K562 (cell line): ENCODE data around the gene WDR90. TPM values are rescaled to one million over a fixed set of nuclear protein-coding genes. Genes with fewer than 3 reads are reported as not detected.

Source experiments
- CAMTA2 ChIP-seq: fragments of 250-450 bp; sonication (Bioruptor Pico); conservative IDR thresholded peaks from 2 replicates; pipeline ENCODE4 v1.5.1; 2022
- HNRNPH1 ChIP-seq: fragments of 200-400 bp; formaldehyde crosslinking; optimal IDR thresholded peaks from 2 replicates; pipeline ENCODE3; 2017; ENCODE audit warnings: low read depth, mild to moderate bottlenecking, low read length, moderate library complexity
- HSF4 ChIP-seq: fragments of 250-450 bp; sonication (Bioruptor Pico); IDR thresholded peaks from 2 replicates; pipeline ENCODE4 v2.1.2; 2022; ENCODE audit warnings: mild to moderate bottlenecking, moderate library complexity, borderline replicate concordance
- KHSRP ChIP-seq: fragments of 450-650 bp; IDR thresholded peaks from 2 replicates; pipeline ENCODE4 v1.6.1; 2017
- LARP7 ChIP-seq: fragments of 450-650 bp; IDR thresholded peaks from 2 replicates; pipeline ENCODE4 v1.6.1; 2016
- MAZ ChIP-seq, 2 experiments: fragments of 450-650 bp in 1 of 2; sonication (generic) in 1 of 2; formaldehyde crosslinking; IDR thresholded peaks in 1 of 2; conservative IDR thresholded peaks in 1 of 2; 2 replicates each; pipeline versions ENCODE4 v1.4.0 to v1.5.0; 2020; ENCODE audit warnings: mild to moderate bottlenecking in 1 of 2, missing genetic modification reagents in 1 of 2
- MTA3 ChIP-seq: fragments of 450-650 bp; formaldehyde crosslinking; IDR thresholded peaks from 2 replicates; pipeline ENCODE4 v1.6.1; 2017; ENCODE audit warnings: mild to moderate bottlenecking, borderline replicate concordance
- NR1H2 ChIP-seq: sonication (generic); formaldehyde crosslinking; IDR thresholded peaks from 2 replicates; pipeline ENCODE4 v1.4.0; 2020; ENCODE audit warnings: mild to moderate bottlenecking, missing genetic modification reagents
- PTBP1 ChIP-seq: fragments of 200-400 bp; formaldehyde crosslinking; IDR thresholded peaks from 2 replicates; pipeline ENCODE4 v1.6.1; 2017; ENCODE audit warnings: low read depth, low read length
- RBBP5 ChIP-seq: fragments of 200-600 bp; sonication (generic); IDR thresholded peaks from 2 replicates; pipeline ENCODE4 v1.6.1; 2012; ENCODE audit warnings: borderline replicate concordance, mild to moderate bottlenecking, low read length, control low read depth, inconsistent platforms; ENCODE audit not compliant: insufficient read depth, poor library complexity, severe bottlenecking
- SAFB ChIP-seq: fragments of 200-400 bp; formaldehyde crosslinking; IDR thresholded peaks from 2 replicates; pipeline ENCODE4 v1.6.1; 2017; ENCODE audit warnings: low read depth, low read length, borderline replicate concordance
- ZC3H11A ChIP-seq: IDR thresholded peaks from 2 replicates; pipeline ENCODE4 v1.6.1; 2012; ENCODE audit warnings: low read depth, low read length, improper control_type of control experiment
- ZNF445 ChIP-seq: fragments of 250-450 bp; sonication (Bioruptor Pico); IDR thresholded peaks from 2 replicates; pipeline ENCODE4 v1.4.0; 2020; ENCODE audit warnings: low read depth, mild to moderate bottlenecking, moderate library complexity
- ZNF830 ChIP-seq: fragments of 250-450 bp; sonication (Bioruptor Pico); IDR thresholded peaks from 2 replicates; pipeline ENCODE4 v1.5.0; 2021; ENCODE audit warnings: mild to moderate bottlenecking
- polyA plus RNA-seq, 8 experiments: library from polyadenylated mRNA; depleted of rRNA in 4 of 8; stranded (reverse) in 5 of 8; unstranded in 3 of 8; fragments of >200 nt; fragmentation: Nextera tagmentation in 2 of 8; fragmentation: Illumina TruSeq in 1 of 8; extraction: Ambion mirVana in 2 of 8; extraction: Trizol in 1 of 8; gene quantifications; 2 replicates each; pipeline versions ENCODE4 v1.2.1 to v1.2.3, GENCODE V29; 2011 to 2014; ENCODE audit warnings: inconsistent platforms in 1 of 8, missing spikeins in 1 of 8
- total RNA-seq, 7 experiments: library from RNA; depleted of rRNA in 6 of 7; stranded (reverse); fragments of >200 nt in 6 of 7; fragmentation: Illumina TruSeq in 2 of 7; extraction: Trizol in 2 of 7; gene quantifications; 2 replicates each; pipeline versions ENCODE4 v1.2.1 to v1.2.3, GENCODE V29; 2011 to 2021; ENCODE audit warnings: low replicate concordance in 1 of 7
- TF ChIP-seq, protein P1 (sequence below), 3 experiments: IDR thresholded peaks in 2 of 3; conservative IDR thresholded peaks in 1 of 3; 2 replicates each; pipeline ENCODE4 v1.5.1; 2011 to 2012; ENCODE audit warnings: low read length in 3 of 3, mild to moderate bottlenecking in 3 of 3, control low read depth in 2 of 3, improper control_type of control experiment in 1 of 3, inconsistent platforms in 1 of 3, low read depth in 1 of 3, mixed read lengths in 1 of 3, moderate library complexity in 1 of 3; ENCODE audit not compliant: insufficient read depth in 2 of 3
- TF ChIP-seq, protein P2 (sequence below): fragments of 250-450 bp; sonication (Bioruptor Pico); IDR thresholded peaks from 2 replicates; pipeline ENCODE4 v1.8.0; 2021; ENCODE audit warnings: borderline replicate concordance, mild to moderate bottlenecking, moderate library complexity; ENCODE audit not compliant: poor library complexity, severe bottlenecking
- TF ChIP-seq, protein P3 (sequence below): fragments of 250-450 bp; sonication (Bioruptor Pico); IDR thresholded peaks from 2 replicates; pipeline ENCODE4 v1.9.0; 2021; ENCODE audit warnings: mild to moderate bottlenecking, inconsistent platforms
- TF ChIP-seq, protein P4 (sequence below): sonication (generic); formaldehyde crosslinking; IDR thresholded peaks from 2 replicates; pipeline ENCODE4 v1.8.0; 2023; ENCODE audit warnings: mild to moderate bottlenecking, missing genetic modification reagents

The WDR90 gene
- total and polyA plus RNA-seq, 9 of the 15 experiments (the other 6 are each of a cell fraction or from before 2014, with no cell fraction given): 0.44 to 12.6 (median 3.3) TPM

DNA sequence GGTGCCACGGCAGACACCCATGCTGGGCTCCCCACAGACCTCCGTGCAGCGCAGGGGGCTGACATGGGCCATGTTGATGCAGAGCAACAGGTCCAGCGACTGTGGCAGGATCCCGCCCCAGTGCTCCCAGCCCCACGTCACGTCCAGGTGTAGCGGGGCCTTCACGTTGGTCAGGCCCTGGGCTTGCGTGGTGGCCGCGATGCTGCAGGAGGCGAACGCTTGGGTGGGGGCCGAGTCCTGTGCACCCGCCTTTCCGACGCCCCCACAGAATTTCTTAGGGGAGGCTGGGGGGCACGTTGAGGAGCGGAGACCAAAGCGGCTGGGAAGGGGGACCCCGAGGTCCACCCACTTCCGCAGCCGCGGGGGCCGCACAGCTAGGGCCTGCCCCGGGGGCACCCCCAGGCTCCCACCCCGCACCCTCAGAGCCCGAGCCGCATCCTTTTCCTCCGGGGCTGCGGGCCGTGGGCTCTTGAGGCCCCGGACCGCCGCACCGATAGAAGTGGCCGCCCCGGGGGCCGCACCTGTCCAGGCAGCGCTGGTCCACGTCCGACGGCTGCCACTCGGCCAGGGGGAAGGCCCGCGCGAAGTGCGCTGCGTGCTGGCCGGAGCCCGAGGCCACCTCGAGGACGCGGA, 13.5 kb upstream of the WDR90 start (continued):
- TF ChIP-seq MAZ (CRISPR knock-in tag; conservative IDR thresholded peaks at IDR 0.05 in 1 of 2, IDR thresholded peaks at IDR 0.05 in 1 of 2) (0 out of 4 replicates have a peak, but pooled peaks of 1 of the 2 experiments have one; percentile 54), SAFB (peak; percentile 13; the same call in 1 of the 2 replicates), ZNF445 (CRISPR knock-in tag) (no peak), LARP7 (no peak), KHSRP (no peak), HNRNPH1 (no peak), NR1H2 (CRISPR knock-in tag) (no peak; the same call in 1 of the 2 replicates), PTBP1 (no peak), ZC3H11A (no peak), ZNF830 (no peak), HSF4 (no peak), CAMTA2 (CRISPR knock-in tag) (no peak), MTA3 (no peak), RBBP5 (peak; percentile 59)
- TF ChIP-seq, protein P1, sequence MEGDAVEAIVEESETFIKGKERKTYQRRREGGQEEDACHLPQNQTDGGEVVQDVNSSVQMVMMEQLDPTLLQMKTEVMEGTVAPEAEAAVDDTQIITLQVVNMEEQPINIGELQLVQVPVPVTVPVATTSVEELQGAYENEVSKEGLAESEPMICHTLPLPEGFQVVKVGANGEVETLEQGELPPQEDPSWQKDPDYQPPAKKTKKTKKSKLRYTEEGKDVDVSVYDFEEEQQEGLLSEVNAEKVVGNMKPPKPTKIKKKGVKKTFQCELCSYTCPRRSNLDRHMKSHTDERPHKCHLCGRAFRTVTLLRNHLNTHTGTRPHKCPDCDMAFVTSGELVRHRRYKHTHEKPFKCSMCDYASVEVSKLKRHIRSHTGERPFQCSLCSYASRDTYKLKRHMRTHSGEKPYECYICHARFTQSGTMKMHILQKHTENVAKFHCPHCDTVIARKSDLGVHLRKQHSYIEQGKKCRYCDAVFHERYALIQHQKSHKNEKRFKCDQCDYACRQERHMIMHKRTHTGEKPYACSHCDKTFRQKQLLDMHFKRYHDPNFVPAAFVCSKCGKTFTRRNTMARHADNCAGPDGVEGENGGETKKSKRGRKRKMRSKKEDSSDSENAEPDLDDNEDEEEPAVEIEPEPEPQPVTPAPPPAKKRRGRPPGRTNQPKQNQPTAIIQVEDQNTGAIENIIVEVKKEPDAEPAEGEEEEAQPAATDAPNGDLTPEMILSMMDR (IDR thresholded peaks at IDR 0.05 in 2 of 3, conservative IDR thresholded peaks at IDR 0.05 in 1 of 3; ENCODE audit: insufficient read depth in 2 of 3, low read depth in 1 of 3, low read length in 3 of 3): no peak
- TF ChIP-seq, protein P2, sequence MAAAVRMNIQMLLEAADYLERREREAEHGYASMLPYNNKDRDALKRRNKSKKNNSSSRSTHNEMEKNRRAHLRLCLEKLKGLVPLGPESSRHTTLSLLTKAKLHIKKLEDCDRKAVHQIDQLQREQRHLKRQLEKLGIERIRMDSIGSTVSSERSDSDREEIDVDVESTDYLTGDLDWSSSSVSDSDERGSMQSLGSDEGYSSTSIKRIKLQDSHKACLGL: no peak
- TF ChIP-seq, protein P3, sequence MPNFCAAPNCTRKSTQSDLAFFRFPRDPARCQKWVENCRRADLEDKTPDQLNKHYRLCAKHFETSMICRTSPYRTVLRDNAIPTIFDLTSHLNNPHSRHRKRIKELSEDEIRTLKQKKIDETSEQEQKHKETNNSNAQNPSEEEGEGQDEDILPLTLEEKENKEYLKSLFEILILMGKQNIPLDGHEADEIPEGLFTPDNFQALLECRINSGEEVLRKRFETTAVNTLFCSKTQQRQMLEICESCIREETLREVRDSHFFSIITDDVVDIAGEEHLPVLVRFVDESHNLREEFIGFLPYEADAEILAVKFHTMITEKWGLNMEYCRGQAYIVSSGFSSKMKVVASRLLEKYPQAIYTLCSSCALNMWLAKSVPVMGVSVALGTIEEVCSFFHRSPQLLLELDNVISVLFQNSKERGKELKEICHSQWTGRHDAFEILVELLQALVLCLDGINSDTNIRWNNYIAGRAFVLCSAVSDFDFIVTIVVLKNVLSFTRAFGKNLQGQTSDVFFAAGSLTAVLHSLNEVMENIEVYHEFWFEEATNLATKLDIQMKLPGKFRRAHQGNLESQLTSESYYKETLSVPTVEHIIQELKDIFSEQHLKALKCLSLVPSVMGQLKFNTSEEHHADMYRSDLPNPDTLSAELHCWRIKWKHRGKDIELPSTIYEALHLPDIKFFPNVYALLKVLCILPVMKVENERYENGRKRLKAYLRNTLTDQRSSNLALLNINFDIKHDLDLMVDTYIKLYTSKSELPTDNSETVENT (CRISPR knock-in tag): peak; percentile 42; the same call in 1 of the 2 replicates
- TF ChIP-seq, protein P4, sequence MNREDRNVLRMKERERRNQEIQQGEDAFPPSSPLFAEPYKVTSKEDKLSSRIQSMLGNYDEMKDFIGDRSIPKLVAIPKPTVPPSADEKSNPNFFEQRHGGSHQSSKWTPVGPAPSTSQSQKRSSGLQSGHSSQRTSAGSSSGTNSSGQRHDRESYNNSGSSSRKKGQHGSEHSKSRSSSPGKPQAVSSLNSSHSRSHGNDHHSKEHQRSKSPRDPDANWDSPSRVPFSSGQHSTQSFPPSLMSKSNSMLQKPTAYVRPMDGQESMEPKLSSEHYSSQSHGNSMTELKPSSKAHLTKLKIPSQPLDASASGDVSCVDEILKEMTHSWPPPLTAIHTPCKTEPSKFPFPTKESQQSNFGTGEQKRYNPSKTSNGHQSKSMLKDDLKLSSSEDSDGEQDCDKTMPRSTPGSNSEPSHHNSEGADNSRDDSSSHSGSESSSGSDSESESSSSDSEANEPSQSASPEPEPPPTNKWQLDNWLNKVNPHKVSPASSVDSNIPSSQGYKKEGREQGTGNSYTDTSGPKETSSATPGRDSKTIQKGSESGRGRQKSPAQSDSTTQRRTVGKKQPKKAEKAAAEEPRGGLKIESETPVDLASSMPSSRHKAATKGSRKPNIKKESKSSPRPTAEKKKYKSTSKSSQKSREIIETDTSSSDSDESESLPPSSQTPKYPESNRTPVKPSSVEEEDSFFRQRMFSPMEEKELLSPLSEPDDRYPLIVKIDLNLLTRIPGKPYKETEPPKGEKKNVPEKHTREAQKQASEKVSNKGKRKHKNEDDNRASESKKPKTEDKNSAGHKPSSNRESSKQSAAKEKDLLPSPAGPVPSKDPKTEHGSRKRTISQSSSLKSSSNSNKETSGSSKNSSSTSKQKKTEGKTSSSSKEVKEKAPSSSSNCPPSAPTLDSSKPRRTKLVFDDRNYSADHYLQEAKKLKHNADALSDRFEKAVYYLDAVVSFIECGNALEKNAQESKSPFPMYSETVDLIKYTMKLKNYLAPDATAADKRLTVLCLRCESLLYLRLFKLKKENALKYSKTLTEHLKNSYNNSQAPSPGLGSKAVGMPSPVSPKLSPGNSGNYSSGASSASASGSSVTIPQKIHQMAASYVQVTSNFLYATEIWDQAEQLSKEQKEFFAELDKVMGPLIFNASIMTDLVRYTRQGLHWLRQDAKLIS (CRISPR knock-in tag): peak; percentile 88; the same call in 1 of the 2 replicates
